OCI-LY7 (cell line): ENCODE data around the gene DHCR24. TPM values are rescaled to one million over a fixed set of nuclear protein-coding genes. Genes with fewer than 3 reads are reported as not detected.

Experiments used
- BruUV-seq: library from RNA; stranded (reverse); fragments of 400-500 nt; replicated peaks from 2 replicates; lab custom pipeline; 2021; lab: Mats Ljungman, UMichigan
- CTCF ChIA-PET: fragments of 300-600 bp; sonication (Branson Sonifier 250); formaldehyde crosslinking; loops from one replicate; lab custom pipeline; 2022; ENCODE audit warnings: antibody characterized with exemption; ENCODE audit not compliant: unreplicated experiment; lab: Charles Lee
- POLR2A ChIA-PET: fragments of 300-600 bp; sonication (Branson Sonifier 250); formaldehyde crosslinking; loops from one replicate; lab custom pipeline; 2022; ENCODE audit warnings: antibody characterized with exemption; lab: Charles Lee
- DNase-seq: peaks from one replicate; pipeline ENCODE4 v3.0.0-alpha.2; 2015; ENCODE audit warnings: low spot score
- H2AFZ ChIP-seq: fragments of 200-600 bp; sonication (generic), shearing (Covaris generic); 2 replicates; pipeline ENCODE4 v1.6.1; 2014; ENCODE audit warnings: mild to moderate bottlenecking, antibody characterized with exemption, low read length, moderate library complexity
- H3K27ac ChIP-seq: fragments of 200-600 bp; sonication (generic); 2 replicates; pipeline ENCODE4 v1.5.1; 2014; ENCODE audit warnings: mixed run types, low read depth, mild to moderate bottlenecking, moderate library complexity, low read length, inconsistent platforms; ENCODE audit not compliant: poor library complexity, severe bottlenecking
- H3K36me3 ChIP-seq: fragments of 200-600 bp; sonication (generic); 2 replicates; pipeline ENCODE4 v1.6.1; 2014; ENCODE audit warnings: mild to moderate bottlenecking, antibody characterized with exemption, low read length, moderate library complexity, mixed read lengths; ENCODE audit not compliant: insufficient read depth
- H3K4me1 ChIP-seq: fragments of 200-600 bp; sonication (generic); 2 replicates; pipeline ENCODE4 v1.5.1; 2014; ENCODE audit warnings: mild to moderate bottlenecking, low read length; ENCODE audit not compliant: insufficient read depth, poor library complexity, severe bottlenecking
- H3K4me2 ChIP-seq: fragments of 200-600 bp; sonication (generic); 2 replicates; pipeline ENCODE4 v1.6.1; 2014; ENCODE audit warnings: mild to moderate bottlenecking, low read length
- H3K4me3 ChIP-seq: fragments of 200-600 bp; sonication (generic); 2 replicates; pipeline ENCODE4 v1.5.1; 2014; ENCODE audit warnings: mild to moderate bottlenecking, low read depth, low read length; ENCODE audit not compliant: poor library complexity, severe bottlenecking
- H3K79me2 ChIP-seq: fragments of 200-600 bp; sonication (generic); 2 replicates; pipeline ENCODE4 v1.6.1; 2016; ENCODE audit warnings: low read depth, mild to moderate bottlenecking, low read length, moderate library complexity, mixed read lengths; ENCODE audit not compliant: insufficient read depth
- H3K9me2 ChIP-seq: fragments of 200-600 bp; sonication (generic); 2 replicates; pipeline ENCODE4 v1.6.1; 2016; ENCODE audit warnings: mild to moderate bottlenecking, low read length, mixed read lengths; ENCODE audit not compliant: insufficient read depth
- H3K9me3 ChIP-seq: fragments of 200-600 bp; sonication (generic); 2 replicates; pipeline ENCODE4 v1.6.1; 2014; ENCODE audit warnings: mild to moderate bottlenecking, mixed run types, low read length, mixed read lengths
- H4K20me1 ChIP-seq: fragments of 200-600 bp; sonication (generic); 2 replicates; pipeline ENCODE4 v1.6.1; 2014; ENCODE audit warnings: mild to moderate bottlenecking, antibody characterized with exemption, low read length, moderate library complexity, mixed read lengths; ENCODE audit not compliant: insufficient read depth
- EZH2phosphoT487 ChIP-seq: fragments of 200-600 bp; sonication (generic); IDR thresholded peaks from 2 replicates; pipeline ENCODE4 v1.6.1; 2018; ENCODE audit warnings: low read depth, borderline replicate concordance, mild to moderate bottlenecking, mixed run types, antibody characterized with exemption, low read length, moderate library complexity, mixed read lengths
- intact Hi-C: fragments of 100-400 bp; cut with micrococcal nuclease; formaldehyde crosslinking; loops from one replicate; pipeline ENCODE4 v1.10.0; 2022; ENCODE audit not compliant: unreplicated experiment
- total RNA-seq, 2 experiments: library from RNA; depleted of rRNA in 1 of 2; stranded (reverse); fragments of >200 nt in 1 of 2; shearing (Covaris generic) in 1 of 2; gene quantifications; 2 replicates each; pipeline ENCODE4 v1.2.3, GENCODE V29; 2014 to 2022
- TF ChIP-seq, protein P1 (sequence below): fragments of 200-600 bp; sonication (generic); conservative IDR thresholded peaks from 2 replicates; pipeline ENCODE4 v1.5.1; 2014; ENCODE audit warnings: mild to moderate bottlenecking, antibody characterized with exemption, low read length, moderate library complexity, mixed read lengths

Gene DHCR24
- total RNA-seq, 2 experiments from 2014 or later = 45.7 to 93.6 TPM

DNA sequence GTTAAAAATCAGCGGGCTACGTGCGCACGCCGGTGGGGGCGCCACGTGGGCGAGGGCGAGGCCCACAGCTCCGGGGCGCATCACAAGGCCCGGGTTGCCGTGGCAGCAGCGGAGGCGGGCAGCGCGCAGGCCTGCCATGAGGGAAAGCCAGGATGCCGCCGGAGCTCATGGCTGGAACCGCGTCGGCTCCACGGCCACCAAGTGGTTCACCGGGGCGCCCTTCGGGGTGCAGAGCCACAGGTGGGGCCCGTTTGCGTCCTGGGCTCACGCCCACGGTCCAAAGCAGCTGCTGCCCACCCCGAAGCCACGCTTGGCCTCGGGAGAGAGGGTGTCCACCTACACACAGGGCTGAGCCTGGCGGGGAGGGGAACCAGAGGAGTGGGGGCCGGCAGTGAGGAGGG is 81.0 kb downstream of the DHCR24 start:
- H3K27ac ChIP-seq = no peak overlapping the region
- POLR2A ChIA-PET = interaction anchor here (0.6 kb wide), 1 partner anchor 102 kb away, joined by 5 read pairs; no protein-coding TSS in a partner anchor
- BruUV-seq = no TSS peak
- H3K4me3 ChIP-seq = no peak overlapping the region
- H3K4me2 ChIP-seq = no peak overlapping the region
- H3K9me2 ChIP-seq = no peaks in the 10 kb centered on the region
- no peak for DNase-seq
- no peaks in the 10 kb centered on the region for H3K4me1 ChIP-seq
- no peaks in the 10 kb centered on the region for H4K20me1 ChIP-seq
- CTCF ChIA-PET = no interaction called here
- intact Hi-C loops = no loop called here
- H3K79me2 ChIP-seq = no peaks in the 10 kb centered on the region
- H3K9me3 ChIP-seq = no peaks in the 10 kb centered on the region
- no peaks in the 10 kb centered on the region for H3K36me3 ChIP-seq
- no peak overlapping the region for H2AFZ ChIP-seq
- TF ChIP-seq, protein P1, sequence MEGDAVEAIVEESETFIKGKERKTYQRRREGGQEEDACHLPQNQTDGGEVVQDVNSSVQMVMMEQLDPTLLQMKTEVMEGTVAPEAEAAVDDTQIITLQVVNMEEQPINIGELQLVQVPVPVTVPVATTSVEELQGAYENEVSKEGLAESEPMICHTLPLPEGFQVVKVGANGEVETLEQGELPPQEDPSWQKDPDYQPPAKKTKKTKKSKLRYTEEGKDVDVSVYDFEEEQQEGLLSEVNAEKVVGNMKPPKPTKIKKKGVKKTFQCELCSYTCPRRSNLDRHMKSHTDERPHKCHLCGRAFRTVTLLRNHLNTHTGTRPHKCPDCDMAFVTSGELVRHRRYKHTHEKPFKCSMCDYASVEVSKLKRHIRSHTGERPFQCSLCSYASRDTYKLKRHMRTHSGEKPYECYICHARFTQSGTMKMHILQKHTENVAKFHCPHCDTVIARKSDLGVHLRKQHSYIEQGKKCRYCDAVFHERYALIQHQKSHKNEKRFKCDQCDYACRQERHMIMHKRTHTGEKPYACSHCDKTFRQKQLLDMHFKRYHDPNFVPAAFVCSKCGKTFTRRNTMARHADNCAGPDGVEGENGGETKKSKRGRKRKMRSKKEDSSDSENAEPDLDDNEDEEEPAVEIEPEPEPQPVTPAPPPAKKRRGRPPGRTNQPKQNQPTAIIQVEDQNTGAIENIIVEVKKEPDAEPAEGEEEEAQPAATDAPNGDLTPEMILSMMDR = no peak
- TF ChIP-seq EZH2phosphoT487 = no peak

DNA sequence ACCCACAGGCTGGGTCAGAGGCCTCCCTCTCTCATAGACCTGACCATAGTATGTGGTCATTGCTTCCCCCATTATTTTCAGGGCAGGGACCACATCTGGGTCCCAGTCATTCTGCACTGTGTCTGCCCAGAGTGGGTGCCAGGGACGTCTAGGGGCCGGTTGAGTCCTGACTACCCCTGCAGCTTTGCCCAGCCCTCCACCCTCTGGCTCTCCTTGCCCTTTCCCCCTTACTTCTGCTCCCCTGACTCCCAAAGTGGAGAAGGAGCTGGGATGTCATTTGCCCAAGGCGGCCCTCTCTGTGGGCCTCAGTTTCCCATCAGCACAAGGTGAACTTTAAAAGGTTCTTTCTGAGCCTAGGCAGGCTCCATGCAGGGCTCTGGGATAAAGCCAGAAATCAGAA is 81.5 kb downstream of the DHCR24 start:
- H3K9me3 ChIP-seq = no peaks in the 10 kb centered on the region
- CTCF ChIA-PET = no interaction called here
- H4K20me1 ChIP-seq = no peaks in the 10 kb centered on the region
- no peak for DNase-seq
- H3K9me2 ChIP-seq = no peaks in the 10 kb centered on the region
- POLR2A ChIA-PET = no interaction called here
- no peak overlapping the region for H3K4me3 ChIP-seq
- intact Hi-C loops = no loop called here
- TF ChIP-seq EZH2phosphoT487 = no peak
- TF ChIP-seq, protein P1 = no peak
- no peak overlapping the region for H2AFZ ChIP-seq
- no peaks in the 10 kb centered on the region for H3K36me3 ChIP-seq
- no peaks in the 10 kb centered on the region for H3K79me2 ChIP-seq
- no peak overlapping the region for H3K4me2 ChIP-seq
- BruUV-seq = no TSS peak
- no peak overlapping the region for H3K27ac ChIP-seq
- H3K4me1 ChIP-seq = no peaks in the 10 kb centered on the region

GRCh38 chr1:54804471-54805132 is 82.4 kb downstream of the DHCR24 start:
- H3K4me2 ChIP-seq = no peak overlapping the region
- TF ChIP-seq, protein P1 = no peak
- no peak for TF ChIP-seq EZH2phosphoT487
- no TSS peak for BruUV-seq
- H3K36me3 ChIP-seq = no peaks in the 10 kb centered on the region
- H3K4me1 ChIP-seq = no peaks in the 10 kb centered on the region
- no peaks in the 10 kb centered on the region for H3K79me2 ChIP-seq
- H3K9me2 ChIP-seq = no peaks in the 10 kb centered on the region
- no peak for DNase-seq
- intact Hi-C loops = no loop called here
- no peak overlapping the region for H3K27ac ChIP-seq
- ChIA-PET CTCF (no interaction called here), POLR2A (interaction anchor here (0.5 to 0.7 kb wide), 2 partner anchors 83 to 606 kb away, joined by 3 read pairs; no protein-coding TSS in a partner anchor)
- H2AFZ ChIP-seq = no peak overlapping the region
- H4K20me1 ChIP-seq = no peaks in the 10 kb centered on the region
- H3K9me3 ChIP-seq = no peaks in the 10 kb centered on the region
- H3K4me3 ChIP-seq = no peak overlapping the region
